PC-3 (cell line): ENCODE measurements around the gene KERA. TPM values are rescaled to one million over a fixed set of nuclear protein-coding genes. Genes with fewer than 3 reads are reported as not detected.

ENCODE experiments used
- ATAC-seq: fragments of 200-7000 bp; cut with Tn5 transposase; 2 replicates; pipeline ENCODE4 v1.9.1; 2020; ENCODE audit warnings: mild to moderate bottlenecking, moderate library complexity
- BruUV-seq: library from RNA; stranded (reverse); fragments of 400-500 nt; replicated peaks from 2 replicates; lab custom pipeline; 2021; lab: Mats Ljungman, UMichigan
- CTCF ChIA-PET: fragments of 300-600 bp; sonication (Branson Sonifier 250); formaldehyde crosslinking; loops from one replicate; lab custom pipeline; 2022; ENCODE audit warnings: antibody characterized with exemption; lab: Charles Lee
- POLR2A ChIA-PET: fragments of 300-600 bp; sonication (Branson Sonifier 250); formaldehyde crosslinking; loops from one replicate; lab custom pipeline; 2022; ENCODE audit warnings: antibody characterized with exemption; ENCODE audit not compliant: unreplicated experiment; lab: Charles Lee
- DNase-seq: peaks from one replicate; pipeline ENCODE4 v3.0.0-alpha.2; 2015
- H2AFZ ChIP-seq: fragments of 300-600 bp; sonication (generic); 2 replicates; pipeline ENCODE4 v1.6.0; 2016; ENCODE audit warnings: antibody characterized with exemption, low read length
- H3F3A ChIP-seq: fragments of 300-600 bp; sonication (generic); one replicate; pipeline ENCODE4 v1.6.0; 2017; ENCODE audit warnings: antibody characterized with exemption, low read length, control low read depth, mild to moderate bottlenecking; ENCODE audit not compliant: unreplicated experiment
- H3K27ac ChIP-seq: fragments of 300-600 bp; sonication (generic); 2 replicates; pipeline ENCODE4 v1.5.1; 2016; ENCODE audit warnings: mild to moderate bottlenecking, low read length
- H3K27me3 ChIP-seq: fragments of 300-600 bp; sonication (generic); 2 replicates; pipeline ENCODE4 v1.6.1; 2016; ENCODE audit warnings: low read length, mixed read lengths
- H3K36me3 ChIP-seq: fragments of 300-600 bp; sonication (generic); 2 replicates; pipeline ENCODE4 v1.6.1; 2016; ENCODE audit warnings: low read depth, mixed run types, low read length, mixed read lengths
- H3K4me1 ChIP-seq: fragments of 300-600 bp; sonication (generic); 2 replicates; pipeline ENCODE4 v1.5.1; 2016; ENCODE audit warnings: low read length; ENCODE audit not compliant: insufficient read depth
- H3K4me2 ChIP-seq: fragments of 300-600 bp; sonication (generic); 2 replicates; pipeline ENCODE4 v1.6.0; 2016; ENCODE audit warnings: low read length
- H3K4me3 ChIP-seq: fragments of 300-600 bp; sonication (generic); 2 replicates; pipeline ENCODE4 v1.5.1; 2016; ENCODE audit warnings: mild to moderate bottlenecking, low read length, mixed read lengths
- H3K79me2 ChIP-seq: fragments of 300-600 bp; sonication (generic); 2 replicates; pipeline ENCODE4 v1.6.1; 2017; ENCODE audit warnings: low read length, mixed read lengths
- H3K9ac ChIP-seq: fragments of 300-600 bp; sonication (generic); 2 replicates; pipeline ENCODE4 v1.6.0; 2016; ENCODE audit warnings: mild to moderate bottlenecking, low read length
- H3K9me2 ChIP-seq: fragments of 300-600 bp; sonication (generic); replicated peaks from 2 replicates; pipeline ENCODE4 v1.6.1; 2016; ENCODE audit warnings: mixed run types, low read length, mixed read lengths
- H3K9me3 ChIP-seq: fragments of 300-600 bp; sonication (generic); 2 replicates; pipeline ENCODE4 v1.6.1; 2016; ENCODE audit warnings: low read length, mixed read lengths
- H4K20me1 ChIP-seq: fragments of 300-600 bp; sonication (generic); 2 replicates; pipeline ENCODE4 v1.6.1; 2016; ENCODE audit warnings: low read length, mixed read lengths
- CTCF ChIP-seq: fragments of 300-600 bp; sonication (generic); conservative IDR thresholded peaks from 2 replicates; pipeline ENCODE4 v1.5.1; 2017; ENCODE audit warnings: antibody characterized with exemption, low read depth, mild to moderate bottlenecking, low read length
- EZH2 ChIP-seq: fragments of 300-600 bp; sonication (generic); IDR thresholded peaks from one replicate; pipeline ENCODE4 v1.6.1; 2017; ENCODE audit warnings: antibody characterized with exemption, mild to moderate bottlenecking, low read length; ENCODE audit not compliant: unreplicated experiment
- EZH2phosphoT487 ChIP-seq: fragments of 300-600 bp; sonication (generic); IDR thresholded peaks from 2 replicates; pipeline ENCODE4 v1.6.1; 2018; ENCODE audit warnings: mild to moderate bottlenecking, antibody characterized with exemption, low read length, borderline replicate concordance
- intact Hi-C: fragments of 100-400 bp; cut with micrococcal nuclease; formaldehyde crosslinking; loops from 2 replicates; pipeline ENCODE4 v1.9.0; 2023
- total RNA-seq: library from RNA; depleted of rRNA; stranded (reverse); fragments of >200 nt; gene quantifications from 2 replicates; pipeline ENCODE4 v1.2.3, GENCODE V29; 2014

The KERA gene
- total RNA-seq, 1 experiment from 2014 or later, result not detected

- H3K36me3 ChIP-seq, result no peaks in the 10 kb centered on the region
- intact Hi-C loops, result no loop called here
- DNase-seq, result no peak
- no peak for TF ChIP-seq CTCF
- no peak for TF ChIP-seq EZH2
- TF ChIP-seq EZH2phosphoT487, result no peak
- H3K4me1 ChIP-seq, result peaks cover 17% of the 10 kb centered on the region
- H3K9me3 ChIP-seq, result no peaks in the 10 kb centered on the region
- ChIA-PET POLR2A (interaction anchor here (0.6 kb wide), 1 partner anchor 1239 kb away, joined by 3 read pairs; no protein-coding TSS in a partner anchor), CTCF (no interaction called here)
- H3K4me2 ChIP-seq, result no peak overlapping the region
- no peak overlapping the region for H3K9ac ChIP-seq
- no peaks in the 10 kb centered on the region for H3K27me3 ChIP-seq
- ATAC-seq, result no peak
- H3K9me2 ChIP-seq, result no peaks in the 10 kb centered on the region
- H3K4me3 ChIP-seq, result no peak overlapping the region
- H3F3A ChIP-seq, result no peaks in the 10 kb centered on the region
- BruUV-seq, result no TSS peak
- no peak overlapping the region for H3K27ac ChIP-seq
- H3K79me2 ChIP-seq, result no peaks in the 10 kb centered on the region
- no peak overlapping the region for H2AFZ ChIP-seq
- H4K20me1 ChIP-seq, result no peaks in the 10 kb centered on the region
Measured at GRCh38 chr12:91103101-91103500, 45.3 kb upstream of the KERA start.

- peaks cover 19% of the 10 kb centered on the region for H3K4me1 ChIP-seq
- no peak for TF ChIP-seq CTCF
- TF ChIP-seq EZH2phosphoT487, result no peak
- no peak for TF ChIP-seq EZH2
- H3K36me3 ChIP-seq, result no peaks in the 10 kb centered on the region
- BruUV-seq, result no TSS peak
- H4K20me1 ChIP-seq, result no peaks in the 10 kb centered on the region
- H3F3A ChIP-seq, result no peaks in the 10 kb centered on the region
- H3K4me3 ChIP-seq, result no peak overlapping the region
- H3K79me2 ChIP-seq, result no peaks in the 10 kb centered on the region
- intact Hi-C loops, result no loop called here
- H3K27me3 ChIP-seq, result no peaks in the 10 kb centered on the region
- H3K9me3 ChIP-seq, result no peaks in the 10 kb centered on the region
- DNase-seq (no peak), ATAC-seq (no peak)
- no peak overlapping the region for H3K9ac ChIP-seq
- H3K27ac ChIP-seq, result no peak overlapping the region
- ChIA-PET CTCF (interaction anchor here (0.7 kb wide), 1 partner anchor 272 kb away, joined by 3 read pairs; no protein-coding TSS in a partner anchor), POLR2A (interaction anchor here (0.7 kb wide), 1 partner anchor 142 kb away, joined by 7 read pairs; no protein-coding TSS in a partner anchor)
- H3K4me2 ChIP-seq, result no peak overlapping the region
- H2AFZ ChIP-seq, result no peak overlapping the region
- no peaks in the 10 kb centered on the region for H3K9me2 ChIP-seq
Measured at GRCh38 chr12:91100906-91101305, 43.1 kb upstream of the KERA start.

- no peak overlapping the region for H3K9ac ChIP-seq
- BruUV-seq, result no TSS peak
- H3F3A ChIP-seq, result no peaks in the 10 kb centered on the region
- H3K9me2 ChIP-seq, result no peaks in the 10 kb centered on the region
- H3K4me1 ChIP-seq, result peaks cover 19% of the 10 kb centered on the region
- TF ChIP-seq EZH2 (no peak), EZH2phosphoT487 (no peak), CTCF (no peak)
- DNase-seq (no peak), ATAC-seq (no peak)
- H3K9me3 ChIP-seq, result no peaks in the 10 kb centered on the region
- H3K4me2 ChIP-seq, result no peak overlapping the region
- ChIA-PET POLR2A (no interaction called here), CTCF (no interaction called here)
- H3K36me3 ChIP-seq, result no peaks in the 10 kb centered on the region
- intact Hi-C loops, result no loop called here
- H4K20me1 ChIP-seq, result no peaks in the 10 kb centered on the region
- no peaks in the 10 kb centered on the region for H3K79me2 ChIP-seq
- H3K27ac ChIP-seq, result no peak overlapping the region
- no peaks in the 10 kb centered on the region for H3K27me3 ChIP-seq
- no peak overlapping the region for H3K4me3 ChIP-seq
- no peak overlapping the region for H2AFZ ChIP-seq
Measured at GRCh38 chr12:91099836-91100235, 42.0 kb upstream of the KERA start.
